GM12865 (cell line): ENCODE data around the gene PPME1.

Experiments used
- DNase-seq: peaks from one replicate; pipeline ENCODE4 v3.0.0; 2010; ENCODE audit warnings: low read depth
- H3K4me3 ChIP-seq: 2 replicates; pipeline ENCODE4 v1.5.1; 2011; ENCODE audit warnings: mild to moderate bottlenecking, low read depth, low read length, control low read depth
- CTCF ChIP-seq: IDR thresholded peaks from 2 replicates; pipeline ENCODE4 v1.5.1; 2011; ENCODE audit warnings: low read length, control low read depth, low read depth, inconsistent platforms; ENCODE audit not compliant: insufficient read depth; ENCODE audit errors: missing control alignments

Gene PPME1

GRCh38 chr11:74196781-74197486, 25.8 kb downstream of the PPME1 start:
- no peak for TF ChIP-seq CTCF
- no peak overlapping the region for H3K4me3 ChIP-seq

GRCh38 chr11:74203966-74204365, 32.9 kb downstream of the PPME1 start:
- TF ChIP-seq CTCF: no peak
- no peak overlapping the region for H3K4me3 ChIP-seq
- peak; percentile 3 for DNase-seq

More at GRCh38 chr11:74196781-74197486, 25.8 kb downstream of the PPME1 start:
- no peak for DNase-seq

GRCh38 chr11:74204701-74205100, 33.6 kb downstream of the PPME1 start:
- DNase-seq: peak; percentile 38
- no peak overlapping the region for H3K4me3 ChIP-seq
- no peak for TF ChIP-seq CTCF

GRCh38 chr11:74205181-74205580, 34.1 kb downstream of the PPME1 start:
- no peak for TF ChIP-seq CTCF
- DNase-seq: no peak
- no peak overlapping the region for H3K4me3 ChIP-seq

- no peak for DNase-seq
- no peak overlapping the region for H3K4me3 ChIP-seq
- no peak for TF ChIP-seq CTCF
Observed at GRCh38 chr11:74206746-74207145, 35.7 kb downstream of the PPME1 start.

- TF ChIP-seq CTCF: no peak
- no peak overlapping the region for H3K4me3 ChIP-seq
- DNase-seq: no peak
Observed at GRCh38 chr11:74208507-74208906, 37.4 kb downstream of the PPME1 start.

- H3K4me3 ChIP-seq: no peak overlapping the region
- DNase-seq: no peak
- no peak for TF ChIP-seq CTCF
Observed at GRCh38 chr11:74212533-74212932, 41.4 kb downstream of the PPME1 start.
